Measurements from ENCODE around the gene TRMT11. TPM values are rescaled to one million over a fixed set of nuclear protein-coding genes. Genes with fewer than 3 reads are reported as not detected.

TRMT11 gene
- total and polyA plus RNA-seq, 2 of the 13 experiments (the other 11 are each of a cell fraction or from before 2014, with no cell fraction given), result 42.2 to 81.9 TPM

GRCh38 chr6:125986301-125987025 lies at the start of gene TRMT11 (continued):
- TF ChIP-seq CTCF (CRISPR knock-in tag; IDR thresholded peaks at IDR 0.05) (peak; percentile 46), AKAP8 (CRISPR knock-in tag; IDR thresholded peaks at IDR 0.05) (no peak), ZNF782 (CRISPR knock-in tag; IDR thresholded peaks at IDR 0.05; ENCODE audit: borderline replicate concordance) (peak; percentile 94; the same call in 1 of the 2 replicates), ZNF564 (CRISPR knock-in tag; IDR thresholded peaks at IDR 0.05) (peak; percentile 46; the same call in 1 of the 2 replicates), JUND (CRISPR knock-in tag; IDR thresholded peaks at IDR 0.05) (peak; percentile 71; the same call in 1 of the 2 replicates), SAP130 (CRISPR knock-in tag; IDR thresholded peaks at IDR 0.05; ENCODE audit: low read depth) (peak; percentile 93), AHR (CRISPR knock-in tag; IDR thresholded peaks at IDR 0.05) (peak; percentile 87; the same call in 1 of the 2 replicates), KAT7 (CRISPR knock-in tag; IDR thresholded peaks at IDR 0.05; ENCODE audit: borderline replicate concordance) (peak; percentile 94), SKIL (CRISPR knock-in tag; IDR thresholded peaks at IDR 0.05; ENCODE audit: borderline replicate concordance) (peak; percentile 41; the same call in 1 of the 2 replicates), MYPOP (CRISPR knock-in tag; IDR thresholded peaks at IDR 0.05) (peak; percentile 98), ETV5 (CRISPR knock-in tag; IDR thresholded peaks at IDR 0.05; ENCODE audit: borderline replicate concordance) (peak; percentile 93), ZNF549 (CRISPR knock-in tag; IDR thresholded peaks at IDR 0.05) (peak; percentile 54; the same call in 1 of the 2 replicates), ZNF232 (CRISPR knock-in tag; IDR thresholded peaks at IDR 0.05; ENCODE audit: borderline replicate concordance) (peak; percentile 97), GMEB2 (CRISPR knock-in tag; IDR thresholded peaks at IDR 0.05; ENCODE audit: low read depth) (peak; percentile 50; the same call in 1 of the 2 replicates), UBTF (CRISPR knock-in tag; IDR thresholded peaks at IDR 0.05) (peak; percentile 92), DNMT1 (CRISPR knock-in tag; IDR thresholded peaks at IDR 0.05) (no peak; the same call in 1 of the 2 replicates), POGK (CRISPR knock-in tag; conservative IDR thresholded peaks at IDR 0.05) (peak; percentile 78)

All from HepG2 (cell line).